HepG2 (cell line): ENCODE measurements around the gene HSD11B2. TPM values are rescaled to one million over a fixed set of nuclear protein-coding genes. Genes with fewer than 3 reads are reported as not detected.

Experiments
- BCL3 ChIP-seq: sonication (generic); formaldehyde crosslinking; IDR thresholded peaks from 2 replicates; pipeline ENCODE4 v1.5.1; 2020; ENCODE audit warnings: mild to moderate bottlenecking, missing genetic modification reagents, moderate library complexity
- BORCS8-MEF2B ChIP-seq: sonication (generic); formaldehyde crosslinking; IDR thresholded peaks from 2 replicates; pipeline ENCODE4 v1.8.0; 2022; ENCODE audit warnings: mild to moderate bottlenecking, missing genetic modification reagents
- EED ChIP-seq: sonication (generic); formaldehyde crosslinking; IDR thresholded peaks from 2 replicates; pipeline ENCODE4 v1.5.0; 2020; ENCODE audit warnings: mild to moderate bottlenecking, missing genetic modification reagents
- FOXJ3 ChIP-seq: sonication (generic); formaldehyde crosslinking; IDR thresholded peaks from 2 replicates; pipeline ENCODE4 v1.4.0; 2020; ENCODE audit warnings: missing genetic modification reagents, mild to moderate bottlenecking, borderline replicate concordance
- HNF1A ChIP-seq, 2 experiments: sonication (generic) in 1 of 2; formaldehyde crosslinking in 1 of 2; IDR thresholded peaks; 2 replicates each; pipeline versions ENCODE4 v1.4.0 to v1.6.1; 2016 to 2020; ENCODE audit warnings: borderline replicate concordance in 1 of 2, low read depth in 1 of 2, mild to moderate bottlenecking in 1 of 2, missing genetic modification reagents in 1 of 2
- HNF4A ChIP-seq: sonication (generic); formaldehyde crosslinking; IDR thresholded peaks from 2 replicates; pipeline ENCODE4 v1.4.0; 2020; ENCODE audit warnings: missing genetic modification reagents
- IKZF1 ChIP-seq: fragments of 450-650 bp; IDR thresholded peaks from 2 replicates; pipeline ENCODE4 v1.7.1; 2016
- KAT7 ChIP-seq: IDR thresholded peaks from 2 replicates; pipeline ENCODE4 v1.6.1; 2018; ENCODE audit warnings: borderline replicate concordance, missing compliant biosample characterization
- PATZ1 ChIP-seq: sonication (generic); formaldehyde crosslinking; IDR thresholded peaks from 2 replicates; pipeline ENCODE4 v1.4.0; 2020; ENCODE audit warnings: missing genetic modification reagents
- RNF2 ChIP-seq: fragments of 450-650 bp; conservative IDR thresholded peaks from 2 replicates; pipeline ENCODE4 v1.6.1; 2016; ENCODE audit warnings: low read depth
- TEAD2 ChIP-seq: sonication (generic); formaldehyde crosslinking; IDR thresholded peaks from 2 replicates; pipeline ENCODE4 v1.9.0; 2021; ENCODE audit warnings: missing genetic modification reagents
- TMF1 ChIP-seq: sonication (generic); formaldehyde crosslinking; IDR thresholded peaks from 2 replicates; pipeline ENCODE4 v1.8.1; 2022; ENCODE audit warnings: low read depth, missing genetic modification reagents
- ZNF276 ChIP-seq: sonication (generic); formaldehyde crosslinking; IDR thresholded peaks from 2 replicates; pipeline ENCODE4 v1.4.0; 2020; ENCODE audit warnings: mild to moderate bottlenecking, low read depth, missing genetic modification reagents
- ZNF557 ChIP-seq: sonication (generic); formaldehyde crosslinking; IDR thresholded peaks from 2 replicates; pipeline ENCODE4 v1.4.0; 2020; ENCODE audit warnings: missing genetic modification reagents
- ZNF747 ChIP-seq: sonication (generic); formaldehyde crosslinking; IDR thresholded peaks from 2 replicates; pipeline ENCODE4 v1.8.1; 2023; ENCODE audit warnings: missing genetic modification reagents, mild to moderate bottlenecking, borderline replicate concordance
- ZNF777 ChIP-seq: sonication (generic); formaldehyde crosslinking; IDR thresholded peaks from 2 replicates; pipeline ENCODE4 v1.4.0; 2020; ENCODE audit warnings: missing genetic modification reagents
- ZNF781 ChIP-seq: sonication (generic); formaldehyde crosslinking; IDR thresholded peaks from 2 replicates; pipeline ENCODE4 v1.5.1; 2020; ENCODE audit warnings: borderline replicate concordance, mild to moderate bottlenecking, missing genetic modification reagents; ENCODE audit errors: not compliant biosample characterization
- ZNF788 ChIP-seq: sonication (generic); formaldehyde crosslinking; IDR thresholded peaks from 2 replicates; pipeline ENCODE4 v1.5.0; 2020; ENCODE audit warnings: mild to moderate bottlenecking, missing genetic modification reagents, borderline replicate concordance
- ZNF83 ChIP-seq: sonication (generic); formaldehyde crosslinking; IDR thresholded peaks from 2 replicates; pipeline ENCODE4 v1.4.0; 2020; ENCODE audit warnings: missing genetic modification reagents, mild to moderate bottlenecking, borderline replicate concordance
- ZNF883 ChIP-seq: sonication (generic); formaldehyde crosslinking; IDR thresholded peaks from 2 replicates; pipeline ENCODE4 v1.5.1; 2020; ENCODE audit warnings: mild to moderate bottlenecking, missing genetic modification reagents; ENCODE audit errors: not compliant biosample characterization
- polyA plus RNA-seq, 8 experiments: library from polyadenylated mRNA; depleted of rRNA in 3 of 8; stranded (reverse) in 7 of 8; unstranded in 1 of 8; fragments of >200 nt; fragmentation: Illumina TruSeq in 4 of 8; extraction: Trizol in 4 of 8; gene quantifications; 2 replicates each; pipeline versions ENCODE4 v1.2.1 to v1.2.3, GENCODE V29; 2011 to 2016; ENCODE audit warnings: low read depth in 4 of 8, missing spikeins in 1 of 8, mixed read lengths in 1 of 8; ENCODE audit not compliant: insufficient read depth in 1 of 8
- total RNA-seq, 5 experiments: library from RNA; depleted of rRNA; stranded (reverse); fragments of >200 nt; fragmentation: Illumina TruSeq; extraction: Trizol; gene quantifications; 2 replicates each; pipeline ENCODE4 v1.2.3, GENCODE V29; 2016; ENCODE audit warnings: low read depth in 1 of 5

Gene HSD11B2
- total and polyA plus RNA-seq, 2 of the 13 experiments (the other 11 are each of a cell fraction or from before 2014, with no cell fraction given): 8.9 to 13.6 TPM

GRCh38 chr16:67393111-67393787 lies 37.7 kb upstream of the HSD11B2 start, which contains the start of gene TPPP3 (continued):
- peak; percentile 53 for TF ChIP-seq FOXJ3 (CRISPR knock-in tag)
- TF ChIP-seq HNF1A (IDR thresholded peaks at IDR 0.05; ENCODE audit: low read depth): no peak
- TF ChIP-seq HNF1A (CRISPR knock-in tag; IDR thresholded peaks at IDR 0.05; ENCODE audit: borderline replicate concordance): peak; percentile 20; the same call in 1 of the 2 replicates
- peak; percentile 12; the same call in 1 of the 2 replicates for TF ChIP-seq ZNF788 (CRISPR knock-in tag)
- TF ChIP-seq ZNF557 (CRISPR knock-in tag): no peak
- peak; percentile 35; the same call in 1 of the 2 replicates for TF ChIP-seq ZNF777 (CRISPR knock-in tag)
- no peak for TF ChIP-seq HNF4A (CRISPR knock-in tag)
- no peak for TF ChIP-seq KAT7
- no peak for TF ChIP-seq ZNF747 (CRISPR knock-in tag)
- TF ChIP-seq ZNF83 (CRISPR knock-in tag): 0 out of 2 replicates have a peak, but pooled peaks have one; percentile 36
- TF ChIP-seq BCL3 (CRISPR knock-in tag): no peak
- TF ChIP-seq TEAD2 (CRISPR knock-in tag): no peak
- TF ChIP-seq RNF2: 0 out of 2 replicates have a peak, but pooled peaks have one; percentile 22
- no peak for TF ChIP-seq IKZF1
- peak; percentile 51 for TF ChIP-seq ZNF883 (CRISPR knock-in tag)
- TF ChIP-seq ZNF781: no peak
- TF ChIP-seq PATZ1: peak; percentile 29; the same call in 1 of the 2 replicates
- no peak for TF ChIP-seq EED (CRISPR knock-in tag)
- TF ChIP-seq ZNF276 (CRISPR knock-in tag): 0 out of 2 replicates have a peak, but pooled peaks have one; percentile 55
- TF ChIP-seq TMF1 (CRISPR knock-in tag): 0 out of 2 replicates have a peak, but pooled peaks have one; percentile 40
- TF ChIP-seq BORCS8-MEF2B (CRISPR knock-in tag): peak; percentile 48; the same call in 1 of the 2 replicates
